Central memory CD4-positive, alpha-beta T cell (primary cell): ENCODE measurements around the gene SPPL2B.
"Not testable (repeated sequence)": the region's sequence is repeated elsewhere in the genome, so short reads cannot be mapped to it uniquely, and the experiment has no call there.

Experiments
- DNase-seq: peaks from one replicate; pipeline ENCODE4 v3.0.0; 2022

Gene SPPL2B

DNA sequence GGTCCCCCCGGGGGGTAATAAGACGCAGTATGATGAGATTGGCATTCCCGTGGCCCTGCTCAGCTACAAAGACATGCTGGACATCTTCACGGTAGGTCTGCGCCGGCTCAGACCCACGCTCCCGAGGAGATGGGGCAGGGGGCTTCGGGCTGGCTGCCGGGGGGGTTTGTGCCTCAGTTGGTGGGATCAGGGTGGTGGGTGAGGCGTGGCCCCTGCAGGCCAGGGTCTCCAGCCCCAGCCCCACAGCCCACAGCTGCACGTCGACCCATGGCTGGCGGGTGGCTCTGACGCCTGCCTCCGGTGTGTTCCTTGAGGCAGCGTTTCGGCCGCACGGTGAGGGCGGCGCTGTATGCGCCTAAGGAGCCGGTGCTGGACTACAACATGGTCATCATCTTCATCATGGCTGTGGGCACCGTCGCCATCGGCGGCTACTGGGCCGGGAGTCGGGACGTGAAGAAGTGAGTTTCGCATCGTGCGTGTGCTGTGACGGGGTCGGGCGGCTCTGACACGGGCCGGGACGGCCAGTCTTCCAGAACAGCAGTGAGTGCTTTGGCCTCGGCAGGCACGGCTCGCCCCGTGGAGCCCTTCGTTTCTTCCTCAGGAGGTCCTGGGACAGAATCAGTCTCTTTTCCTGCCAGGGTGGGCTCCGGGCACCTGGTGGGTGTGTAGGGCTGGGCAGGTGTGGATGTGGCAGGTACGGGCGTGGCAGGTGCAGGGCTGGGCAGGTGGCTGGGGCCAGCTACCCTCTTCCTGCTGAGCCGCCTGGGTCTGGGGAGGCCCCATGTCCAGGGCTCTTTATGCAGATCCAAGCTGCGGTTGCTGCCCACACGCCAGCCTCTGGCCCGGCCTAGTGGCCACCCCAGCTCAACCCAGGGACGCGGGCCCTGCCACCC, 10.5 kb downstream of the SPPL2B start:
- DNase-seq: no peak

DNA sequence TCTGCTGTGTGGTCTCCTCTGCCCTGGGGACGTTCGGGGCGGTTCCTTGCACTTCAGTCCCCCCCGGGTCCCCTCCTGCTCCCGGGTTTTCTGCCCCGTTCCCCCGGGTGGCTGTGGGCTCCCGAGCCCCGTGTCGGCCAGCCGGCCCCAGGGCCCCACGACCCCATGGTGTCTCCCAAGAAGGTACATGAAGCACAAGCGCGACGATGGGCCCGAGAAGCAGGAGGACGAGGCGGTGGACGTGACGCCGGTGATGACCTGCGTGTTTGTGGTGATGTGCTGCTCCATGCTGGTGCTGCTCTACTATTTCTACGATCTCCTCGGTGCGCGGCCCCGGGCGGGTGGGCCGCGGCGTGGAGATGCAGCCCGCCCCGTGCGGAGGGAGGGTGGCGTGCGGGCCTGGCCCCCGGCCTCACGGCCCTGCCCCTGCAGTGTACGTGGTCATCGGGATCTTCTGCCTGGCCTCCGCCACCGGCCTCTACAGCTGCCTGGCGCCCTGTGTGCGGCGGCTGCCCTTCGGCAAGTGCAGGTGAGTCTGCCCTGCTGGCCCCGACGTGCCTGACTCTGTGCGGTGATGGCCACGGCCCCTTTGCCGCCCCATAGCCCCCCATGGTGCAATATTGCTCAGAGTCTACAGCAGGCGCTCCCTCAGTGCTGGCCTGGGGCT, 11.3 kb downstream of the SPPL2B start:
- DNase-seq: no peak

DNA sequence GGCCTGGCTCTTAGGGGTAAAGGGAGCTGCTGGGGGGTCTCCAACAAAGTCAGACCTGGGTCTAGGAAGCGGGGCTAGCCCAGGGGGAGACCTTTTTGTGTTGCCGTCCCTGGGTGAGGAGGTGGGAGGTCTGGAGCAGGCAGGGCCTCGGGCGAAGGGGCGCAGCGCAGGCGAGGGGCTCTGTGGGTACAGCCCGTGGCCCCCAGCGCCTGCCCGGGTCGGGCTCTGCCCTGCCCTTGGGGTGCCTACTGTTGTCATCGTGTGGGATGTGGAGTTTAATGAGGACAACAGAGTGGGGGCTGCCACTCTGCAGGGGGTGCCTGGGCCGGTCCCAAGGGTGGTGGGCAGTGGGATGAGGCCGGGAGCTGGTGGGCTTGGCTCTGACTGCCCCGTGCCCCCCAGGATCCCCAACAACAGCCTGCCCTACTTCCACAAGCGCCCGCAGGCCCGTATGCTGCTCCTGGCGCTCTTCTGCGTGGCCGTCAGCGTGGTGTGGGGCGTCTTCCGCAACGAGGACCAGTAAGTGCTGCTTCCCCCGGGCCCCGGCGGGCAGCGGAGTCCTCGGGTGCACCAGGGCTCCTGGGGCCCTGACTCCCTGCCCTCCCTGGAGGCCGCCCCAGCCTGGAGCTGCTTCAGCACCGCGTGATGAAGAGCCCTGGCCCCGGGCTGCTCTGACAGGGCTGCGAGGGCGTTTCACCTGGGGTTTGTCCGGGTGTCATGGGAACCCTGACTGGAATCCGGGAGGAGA, 12.2 kb downstream of the SPPL2B start:
- no peak for DNase-seq

DNA sequence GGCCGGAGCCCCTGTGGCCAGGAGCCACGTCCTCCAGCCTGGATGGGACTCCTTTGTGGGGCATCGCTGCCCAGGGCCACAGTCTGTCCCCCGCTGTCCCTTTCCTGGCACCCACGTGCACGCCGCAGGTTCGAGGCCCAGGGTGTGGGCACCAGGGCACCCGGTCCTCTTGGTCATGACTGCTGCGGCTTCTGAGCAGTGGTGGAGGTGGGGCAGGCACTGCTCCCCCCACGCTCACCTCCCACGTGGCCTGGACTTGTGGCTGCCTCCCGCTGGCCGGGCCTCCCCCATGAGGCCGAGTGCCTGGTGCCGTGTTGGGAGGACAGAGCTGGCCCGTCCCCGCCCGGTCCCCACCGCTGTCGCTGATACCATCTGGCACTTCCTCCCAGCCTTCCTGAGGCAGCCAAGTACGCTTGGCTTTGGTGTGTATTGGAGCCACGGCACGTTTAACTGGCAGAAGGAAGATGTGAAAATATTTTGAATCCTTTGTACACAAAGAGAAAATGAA, 12.8 kb downstream of the SPPL2B start:
- no peak for DNase-seq

DNA sequence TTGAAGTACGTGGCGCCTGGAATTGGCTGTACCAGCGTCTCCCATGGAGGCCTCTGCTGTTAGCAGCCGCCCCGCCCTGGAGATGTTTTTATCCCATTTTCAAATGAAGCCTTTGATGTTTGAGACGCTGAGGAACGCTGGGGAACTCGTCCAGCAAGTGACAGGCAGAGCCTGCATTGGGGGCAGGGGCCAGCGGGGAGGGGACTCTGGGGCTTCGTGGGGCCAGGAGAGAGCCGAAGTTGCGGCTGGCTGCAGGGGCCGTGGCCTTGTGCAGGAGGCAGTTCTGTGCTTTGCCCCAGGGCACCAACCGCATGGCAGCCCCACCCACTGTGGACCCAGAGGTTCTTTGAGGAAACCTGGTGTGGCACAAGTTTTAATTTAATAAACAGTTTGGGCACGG, 13.5 kb downstream of the SPPL2B start:
- DNase-seq: no peak

DNA sequence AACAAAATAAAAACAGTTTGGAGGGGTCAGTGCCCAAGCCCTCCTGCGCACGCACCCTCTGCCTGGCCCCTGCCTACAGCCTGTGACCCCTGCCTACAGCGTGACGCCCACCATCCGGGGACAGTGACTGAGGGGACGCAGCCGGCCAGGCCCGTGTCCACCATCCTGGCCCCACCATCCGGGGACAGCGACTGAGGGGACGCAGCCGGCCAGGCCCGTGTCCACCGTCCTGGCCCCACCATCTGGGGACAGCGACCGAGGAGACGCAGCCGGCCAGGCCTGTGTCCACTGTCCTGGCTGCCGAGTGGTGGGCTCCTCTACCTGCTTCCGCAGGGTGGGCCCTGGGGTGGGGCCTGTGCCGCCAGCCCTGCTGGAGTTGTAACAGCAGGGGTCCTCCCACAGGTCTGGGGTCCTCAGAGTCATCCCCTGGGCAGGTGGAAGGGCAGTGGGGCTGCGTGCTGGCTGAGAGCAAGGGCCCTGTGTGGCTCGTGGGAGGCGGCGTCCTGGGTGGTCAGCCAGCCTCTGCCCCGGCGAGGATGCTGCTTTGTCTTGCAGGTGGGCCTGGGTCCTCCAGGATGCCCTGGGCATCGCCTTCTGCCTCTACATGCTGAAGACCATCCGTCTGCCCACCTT, 14.3 kb downstream of the SPPL2B start:
- DNase-seq: no peak

DNA sequence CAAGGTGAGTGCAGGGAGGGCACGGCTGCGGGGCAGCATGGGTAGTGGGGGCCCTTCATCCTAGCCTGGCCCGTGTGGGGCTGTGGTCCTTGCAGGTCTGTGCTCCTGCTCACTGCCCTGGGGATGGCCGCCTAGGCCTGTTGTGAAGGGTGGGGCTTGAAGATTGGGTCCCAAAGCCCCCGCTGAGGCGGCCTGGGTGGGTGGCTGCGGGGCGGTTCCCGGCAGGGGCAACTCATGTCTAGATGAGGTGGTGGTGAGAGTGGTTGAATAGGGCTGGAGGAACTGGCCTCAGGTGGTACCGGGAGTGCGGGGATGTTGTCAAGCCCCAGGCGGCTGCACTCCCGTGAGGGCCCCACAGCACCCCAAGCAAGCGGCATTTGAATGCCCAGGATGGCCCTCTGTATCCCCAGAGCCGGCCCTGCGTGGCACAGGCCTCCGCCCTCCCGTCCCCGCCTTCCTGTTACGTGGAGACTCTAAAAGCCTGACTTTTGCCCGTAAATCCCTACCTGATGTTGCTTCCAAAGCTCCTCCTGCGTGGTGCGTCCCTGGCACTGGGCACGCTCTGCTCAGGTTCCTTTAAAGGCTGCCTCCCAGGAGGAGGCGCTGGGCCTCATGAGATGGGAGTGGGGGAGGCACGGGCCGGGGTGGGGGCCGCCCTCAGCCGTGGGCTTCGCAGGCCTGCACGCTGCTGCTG, 15.0 kb downstream of the SPPL2B start:
- no peak for DNase-seq

DNA sequence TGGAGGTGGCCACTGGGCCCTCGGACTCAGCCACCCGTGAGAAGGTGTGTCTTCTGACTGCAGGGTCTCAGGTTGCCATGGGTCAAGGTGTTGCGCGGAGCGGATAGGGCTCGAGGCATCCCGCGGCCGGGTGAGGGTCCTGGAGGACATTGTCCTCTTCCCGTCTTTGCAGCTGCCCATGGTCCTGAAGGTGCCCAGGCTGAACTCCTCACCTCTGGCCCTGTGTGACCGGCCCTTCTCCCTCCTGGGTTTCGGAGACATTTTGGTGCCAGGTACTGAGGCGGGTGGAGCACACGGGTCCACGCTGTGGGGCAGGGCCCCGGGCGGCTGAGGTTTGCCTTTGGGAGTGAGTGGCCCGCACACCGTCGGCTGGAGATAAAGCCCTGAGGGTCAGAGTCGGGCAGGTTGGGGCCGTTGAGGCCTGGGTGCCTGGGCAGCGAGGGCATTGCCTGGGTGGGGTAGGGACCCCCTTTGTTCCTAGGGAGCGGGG, 15.9 kb downstream of the SPPL2B start:
- no peak for DNase-seq

DNA sequence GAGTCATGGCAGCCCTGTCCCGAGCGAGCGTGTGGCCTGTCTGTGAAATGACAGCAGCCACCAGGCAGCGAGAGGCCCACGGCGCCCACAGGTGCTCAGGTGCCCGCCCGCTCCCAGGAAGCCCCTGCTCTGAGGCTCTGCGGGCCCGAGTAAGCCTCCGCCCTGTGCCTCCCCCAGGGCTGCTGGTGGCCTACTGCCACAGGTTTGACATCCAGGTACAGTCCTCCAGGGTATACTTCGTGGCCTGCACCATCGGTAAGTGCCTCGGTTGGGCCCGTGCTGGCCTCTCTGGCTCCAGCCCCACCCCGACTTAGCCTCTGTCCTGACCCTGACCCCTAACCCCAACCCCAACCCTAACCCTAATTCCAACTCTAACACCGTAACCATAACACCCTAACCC, 16.6 kb downstream of the SPPL2B start:
- no peak for DNase-seq

DNA sequence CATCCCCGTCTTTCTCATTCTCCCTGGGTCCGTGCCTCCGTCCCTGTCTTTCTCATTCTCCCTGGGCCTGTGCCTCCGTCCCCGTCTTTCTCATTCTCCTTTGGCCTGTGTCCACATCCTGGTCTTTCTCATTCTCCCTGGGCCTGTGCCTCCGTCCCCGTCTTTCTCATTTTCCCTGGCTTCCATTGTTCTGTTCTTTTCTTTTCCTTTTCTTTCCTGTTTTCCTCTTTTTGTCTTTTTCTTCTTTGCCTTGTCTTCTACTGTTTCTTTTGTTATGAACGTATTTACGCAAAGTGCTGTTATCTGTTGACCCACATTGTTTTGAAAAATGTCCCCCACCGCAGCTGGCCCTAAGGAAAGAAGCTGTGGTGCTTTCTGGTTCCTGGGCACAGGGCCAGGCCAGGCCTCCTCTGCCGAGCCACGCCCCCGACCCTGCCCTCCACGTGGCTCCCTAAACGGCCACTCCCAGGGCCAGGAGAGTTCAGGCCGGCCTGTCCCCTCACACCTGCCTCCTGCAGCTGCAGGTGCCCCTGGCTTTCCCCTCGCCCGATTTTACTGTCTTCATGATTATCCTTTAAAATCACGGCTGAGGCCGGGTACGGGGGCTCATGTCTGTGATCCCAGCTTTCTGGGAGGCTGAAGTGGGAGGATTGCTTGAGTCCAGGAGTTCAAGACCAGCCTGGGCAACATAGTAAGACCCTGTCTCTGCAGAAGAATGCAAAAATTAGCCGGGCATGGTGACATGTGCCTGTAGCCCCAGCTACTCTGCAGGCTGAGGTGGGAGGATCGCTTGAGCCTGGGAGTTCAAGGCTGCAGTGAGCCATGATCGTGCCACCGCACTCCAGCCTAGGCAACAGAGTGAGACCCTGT, 17.5 kb downstream of the SPPL2B start:
- DNase-seq: no peak

DNA sequence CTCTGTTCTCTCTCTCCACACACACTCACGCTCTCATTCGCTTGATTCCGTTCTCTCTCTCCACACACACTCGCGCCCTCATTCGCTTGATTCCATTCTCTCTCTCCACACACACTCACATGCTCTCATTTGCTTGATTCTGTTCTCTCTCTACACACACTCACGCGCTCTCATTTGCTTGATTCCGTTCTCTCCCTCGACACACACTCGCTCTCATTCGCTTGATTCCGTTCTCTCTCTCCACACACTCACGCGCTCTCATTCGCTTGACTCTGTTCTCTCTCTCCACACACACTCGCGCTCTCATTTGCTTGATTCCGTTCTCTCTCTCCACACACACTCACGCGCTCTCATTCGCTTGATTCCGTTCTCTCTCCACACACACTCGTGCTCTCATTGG, 21.3 kb downstream of the SPPL2B start:
- not testable (repeated sequence) for DNase-seq

DNA sequence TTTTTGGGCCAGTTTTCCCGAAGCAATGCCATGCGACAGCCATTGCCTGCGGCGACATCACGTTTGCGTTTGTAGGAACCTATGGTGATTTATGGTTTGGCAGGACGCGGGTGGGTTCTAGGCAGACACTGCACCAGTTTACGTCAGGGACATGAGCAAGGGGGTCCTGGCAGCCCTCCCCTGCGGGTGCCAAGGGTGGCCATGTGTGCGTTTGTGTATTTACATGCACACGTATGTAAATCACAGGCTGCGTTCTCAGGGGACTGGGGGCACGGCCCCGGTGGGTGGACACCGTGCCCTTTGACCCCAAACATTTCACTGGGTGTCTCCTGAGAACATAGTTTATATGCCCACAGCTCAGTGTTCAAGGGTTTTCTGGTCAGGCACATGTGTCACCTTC, 22.2 kb downstream of the SPPL2B start:
- DNase-seq: no peak

DNA sequence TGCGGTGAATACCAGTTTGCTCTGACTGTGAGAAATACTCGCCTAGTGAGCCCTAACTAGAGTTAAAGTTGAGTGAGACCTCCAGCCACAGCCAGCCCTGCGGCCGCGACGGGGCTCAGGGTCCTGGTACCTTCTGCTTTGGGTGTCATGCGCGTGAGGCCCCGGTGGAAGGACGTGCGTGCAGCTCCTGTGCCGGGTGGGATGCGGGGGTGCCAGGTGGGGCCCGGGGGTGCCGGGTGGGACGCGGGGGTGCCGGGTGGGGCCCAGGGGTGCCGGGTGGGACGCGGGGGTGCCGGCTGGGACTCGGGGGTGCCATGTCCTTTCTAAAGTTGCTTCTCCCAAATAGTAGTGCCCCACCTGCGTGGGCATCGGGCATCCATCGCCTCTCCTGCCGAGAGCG, 23.1 kb downstream of the SPPL2B start:
- DNase-seq: no peak

DNA sequence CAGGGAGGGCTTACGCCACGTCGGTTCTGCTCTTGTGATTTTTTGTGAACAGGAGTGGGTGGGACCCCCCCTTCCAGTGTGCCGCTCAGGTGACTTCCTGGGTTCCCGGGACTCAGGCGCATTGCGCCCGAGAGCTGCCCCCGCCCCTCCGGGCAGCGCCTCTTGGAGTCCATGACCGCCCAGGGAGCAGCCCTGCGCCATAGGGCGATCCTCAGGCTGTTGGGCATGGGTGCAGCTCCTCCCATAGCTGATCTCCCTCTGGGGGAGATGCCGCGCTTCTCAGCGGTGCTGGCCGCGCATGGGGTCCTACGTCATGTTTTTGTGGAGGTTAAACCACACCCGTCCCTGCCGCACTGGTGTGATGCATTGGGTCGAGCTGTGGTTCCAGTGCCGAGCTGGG, 23.6 kb downstream of the SPPL2B start:
- no peak for DNase-seq

DNA sequence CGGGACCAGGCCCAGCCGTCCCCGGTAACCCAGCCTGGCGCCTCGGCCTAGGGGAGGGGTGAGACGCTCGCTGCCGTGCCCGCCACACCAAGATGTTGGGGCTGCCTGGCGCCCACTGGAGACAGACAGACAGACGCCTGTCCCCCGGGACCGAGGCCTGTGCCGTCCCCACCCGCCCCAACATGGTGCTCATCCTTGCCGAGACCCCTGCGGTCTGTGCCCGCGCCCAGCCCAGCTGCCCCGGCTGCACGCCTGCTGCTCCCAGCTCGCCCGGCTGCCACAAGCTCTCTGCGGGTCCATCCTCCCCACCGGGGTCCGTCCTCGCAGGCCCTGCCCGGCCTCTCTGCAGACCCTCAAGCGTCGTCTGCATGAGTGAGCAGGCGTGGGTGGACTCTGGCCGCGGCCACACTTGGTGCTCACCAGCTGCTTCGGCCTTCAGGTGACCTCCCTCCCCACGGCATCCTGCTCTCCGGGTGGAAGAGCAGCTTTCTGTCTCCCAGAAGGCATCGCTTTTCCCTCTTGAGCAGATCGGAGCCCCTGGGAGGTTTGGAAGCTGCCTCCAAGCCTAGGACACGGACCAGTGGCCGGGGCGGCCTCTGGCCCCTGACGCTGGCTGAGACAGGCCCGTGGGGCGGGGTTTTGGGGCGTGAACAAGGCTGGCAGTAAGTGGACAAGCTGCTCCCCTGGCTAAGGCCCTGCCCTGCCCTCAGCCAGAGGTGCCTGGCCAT, 24.8 kb downstream of the SPPL2B start:
- no peak for DNase-seq

DNA sequence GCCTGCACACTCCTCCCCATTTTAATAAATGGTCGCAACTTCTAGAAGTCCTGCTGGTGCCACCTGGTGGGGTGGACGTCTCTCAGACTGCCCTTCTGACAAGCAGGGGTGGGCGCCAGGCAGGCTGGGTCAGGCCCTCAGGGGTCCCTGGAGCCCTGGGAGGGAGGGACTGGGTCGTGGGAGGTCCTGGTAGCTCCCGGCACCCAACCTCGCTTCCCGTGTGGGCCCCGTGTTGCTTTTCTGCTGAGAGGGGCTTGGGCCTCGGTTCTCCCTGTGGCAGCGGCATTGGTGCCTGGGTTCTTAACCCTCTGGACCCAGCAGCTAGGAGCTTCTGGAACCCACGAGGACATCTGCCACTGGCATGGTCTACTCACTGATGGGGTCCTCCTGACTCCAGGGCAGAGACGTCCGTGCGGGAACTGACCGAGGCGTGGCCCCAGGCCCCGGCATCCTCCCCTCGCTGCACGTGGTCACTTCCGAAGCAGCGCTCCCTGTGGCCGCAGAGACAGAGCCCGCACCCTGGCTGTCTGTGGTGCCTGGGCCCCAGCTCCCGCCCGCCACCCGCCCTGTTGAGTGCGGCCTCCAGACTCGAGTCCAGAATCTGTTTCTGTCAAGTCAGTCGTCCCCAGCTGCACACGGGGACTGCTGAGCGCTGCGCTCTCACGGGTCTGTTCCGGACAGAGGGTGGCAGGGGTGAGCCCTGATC, 25.6 kb downstream of the SPPL2B start:
- no peak for DNase-seq

DNA sequence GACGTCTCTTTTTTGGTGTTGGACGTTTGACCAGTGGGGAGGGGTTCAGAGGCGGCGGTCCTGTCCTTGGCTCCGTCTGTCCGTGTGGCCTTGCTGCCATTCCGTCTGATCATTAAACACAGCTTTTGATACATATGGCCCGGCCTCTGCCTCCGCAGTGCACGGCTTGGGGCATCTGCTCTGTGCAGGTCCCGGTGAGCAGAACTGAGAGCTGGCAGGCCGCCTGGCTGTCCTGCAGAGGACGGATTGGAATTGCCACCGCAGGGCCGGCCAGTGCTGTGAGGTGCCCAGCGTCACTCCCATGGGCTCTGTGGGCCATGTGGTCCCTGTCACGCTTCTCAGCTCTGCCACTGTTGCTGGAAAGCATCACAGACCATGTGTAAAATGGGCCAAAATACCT, 26.2 kb downstream of the SPPL2B start:
- DNase-seq: no peak

DNA sequence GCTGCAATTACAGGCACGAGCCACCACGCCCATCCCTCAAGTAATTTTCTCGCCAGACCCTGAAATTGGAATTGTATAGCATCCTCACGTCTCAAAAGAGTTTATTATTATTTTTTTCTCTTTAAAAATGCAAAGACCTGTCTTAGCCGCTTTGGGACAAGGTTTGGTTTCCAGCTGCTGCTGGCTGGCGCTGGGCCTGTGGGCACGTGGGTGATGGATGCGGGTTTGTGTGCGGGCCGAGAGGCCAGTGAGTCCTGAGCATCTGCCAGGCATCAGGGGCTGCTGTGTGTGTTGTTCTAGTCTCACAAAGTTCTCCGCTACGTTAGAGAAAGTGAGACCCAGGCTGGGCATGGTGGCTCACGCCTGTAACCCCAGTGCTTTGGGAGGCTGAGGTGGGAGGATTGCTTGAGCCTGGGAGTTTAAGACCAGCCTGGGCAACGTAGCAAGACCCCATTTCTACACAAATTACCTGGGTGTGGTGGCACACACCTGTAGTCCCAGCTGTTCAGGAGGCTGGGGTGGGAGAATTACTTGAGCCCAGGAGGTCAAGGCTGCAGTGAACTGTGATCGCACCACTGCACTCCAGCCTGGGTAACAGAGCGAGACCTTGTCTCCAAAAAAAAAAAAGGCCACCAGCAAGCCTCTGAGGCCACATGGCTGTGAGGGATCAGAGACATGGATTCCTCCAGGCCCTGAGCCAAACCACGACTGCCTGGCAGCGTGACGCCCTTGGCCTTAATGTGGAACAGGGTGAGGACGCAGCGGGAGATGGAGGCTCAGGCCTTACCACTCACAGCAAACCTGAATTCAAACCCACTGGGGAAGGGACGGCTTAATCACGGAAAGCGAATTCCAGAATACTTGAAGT, 26.9 kb downstream of the SPPL2B start:
- no peak for DNase-seq
